ENCODE measurements around the gene GTF2H2. TPM values are rescaled to one million over a fixed set of nuclear protein-coding genes. Genes with fewer than 3 reads are reported as not detected.
"Not testable (repeated sequence)": the region's sequence is repeated elsewhere in the genome, so short reads cannot be mapped to it uniquely, and the experiment has no call there.

Gene GTF2H2
- 92.0 and 158 TPM in 2 replicates for total RNA-seq (2014; rRNA removed; shearing (Covaris generic))

GRCh38 chr5:71067262-71067928, at the start of gene GTF2H2:
GTF2H2 (minus strand) TSS chr5:71067676; CDS start chr5:71062763, 4,913 bp downstream.
- not testable (repeated sequence) for DNase-seq (ENCODE audit: low read depth)

- DNase-seq (ENCODE audit: low read depth): not testable (repeated sequence)
These were observed 42.3 kb upstream of the GTF2H2 start for GRCh38 chr5:71109730-71110275.

GRCh38 chr5:71099996-71100395, 32.5 kb upstream of the GTF2H2 start:
- DNase-seq (ENCODE audit: low read depth): not testable (repeated sequence)

- not testable (repeated sequence) for DNase-seq (ENCODE audit: low read depth)
These were observed 30.4 kb upstream of the GTF2H2 start for GRCh38 chr5:71097930-71098203.

GRCh38 chr5:71097173-71097929, 29.9 kb upstream of the GTF2H2 start:
- DNase-seq (ENCODE audit: low read depth): not testable (repeated sequence)

- not testable (repeated sequence) for DNase-seq (ENCODE audit: low read depth)
These were observed 22.3 kb upstream of the GTF2H2 start for GRCh38 chr5:71089773-71090172.

GRCh38 chr5:71088754-71089153, 21.3 kb upstream of the GTF2H2 start:
- DNase-seq (ENCODE audit: low read depth): not testable (repeated sequence)

GRCh38 chr5:71086145-71086544, 18.7 kb upstream of the GTF2H2 start:
- DNase-seq (ENCODE audit: low read depth): not testable (repeated sequence)

- not testable (repeated sequence) for DNase-seq (ENCODE audit: low read depth)
These were observed 17.0 kb upstream of the GTF2H2 start for GRCh38 chr5:71084280-71085063.

GRCh38 chr5:71082898-71083297, 15.4 kb upstream of the GTF2H2 start:
- not testable (repeated sequence) for DNase-seq (ENCODE audit: low read depth)

- DNase-seq (ENCODE audit: low read depth): not testable (repeated sequence)
These were observed 14.9 kb upstream of the GTF2H2 start for GRCh38 chr5:71082340-71082739.

- DNase-seq (ENCODE audit: low read depth): not testable (repeated sequence)
These were observed 6.2 kb downstream of the GTF2H2 start for GRCh38 chr5:71061322-71061721.

GRCh38 chr5:71059426-71059825, 8.1 kb downstream of the GTF2H2 start:
- DNase-seq (ENCODE audit: low read depth): not testable (repeated sequence)

GRCh38 chr5:71044808-71045207, 22.7 kb downstream of the GTF2H2 start:
- not testable (repeated sequence) for DNase-seq (ENCODE audit: low read depth)

- not testable (repeated sequence) for DNase-seq (ENCODE audit: low read depth)
These were observed 23.3 kb downstream of the GTF2H2 start for GRCh38 chr5:71044128-71044527.

- not testable (repeated sequence) for DNase-seq (ENCODE audit: low read depth)
These were observed 36.3 kb downstream of the GTF2H2 start for GRCh38 chr5:71031046-71031776.

GRCh38 chr5:71025289-71025953, 42.1 kb downstream of the GTF2H2 start, which contains the start of gene NAIP:
NAIP (minus strand) TSS chr5:71025339; CDS start chr5:71012915, 12,424 bp downstream.
- not testable (repeated sequence) for DNase-seq (ENCODE audit: low read depth)

- not testable (repeated sequence) for DNase-seq (ENCODE audit: low read depth)
These were observed 46.8 kb downstream of the GTF2H2 start for GRCh38 chr5:71020643-71021042.

GRCh38 chr5:71018376-71019005, 49.0 kb downstream of the GTF2H2 start:
- DNase-seq (ENCODE audit: low read depth): not testable (repeated sequence)

- no peak for DNase-seq (ENCODE audit: low read depth)
These were observed 53.3 kb downstream of the GTF2H2 start for GRCh38 chr5:71014176-71014575.
